A673 (cell line): Measurements from ENCODE around the gene NOD2.

Source experiments
- CTCF ChIP-seq: fragments of 300-800, 200-600 bp; sonication (generic); conservative IDR thresholded peaks from 2 replicates; pipeline ENCODE4 v1.5.1; 2017; ENCODE audit warnings: low read depth, mild to moderate bottlenecking, antibody characterized with exemption, low read length, moderate library complexity, mixed read lengths
- EZH2 ChIP-seq: fragments of 200-600 bp; sonication (generic); IDR thresholded peaks from 2 replicates; pipeline ENCODE4 v1.6.1; 2017; ENCODE audit warnings: borderline replicate concordance, low read depth, mild to moderate bottlenecking, mixed read lengths, antibody characterized with exemption, low read length; ENCODE audit not compliant: poor library complexity, severe bottlenecking

GRCh38 chr16:50681021-50681885 is 12.2 kb upstream of the NOD2 start, which contains the start of gene SNX20:
- TF ChIP-seq CTCF (no peak), EZH2 (no peak)
